Neural progenitor cell (in vitro differentiated cells): ENCODE results near the gene UCMA. TPM values are rescaled to one million over a fixed set of nuclear protein-coding genes. Genes with fewer than 3 reads are reported as not detected.

Experiments used
- DNase-seq: peaks from one replicate; pipeline ENCODE4 v3.0.0-alpha.2; 2016; ENCODE audit warnings: low spot score
- H2AFZ ChIP-seq: fragments of 200-600 bp; sonication (generic); replicated peaks from 2 replicates; pipeline ENCODE4 v1.6.1; 2016; ENCODE audit warnings: antibody characterized with exemption
- H3F3A ChIP-seq: fragments of 200-600 bp; sonication (generic); 2 replicates; pipeline ENCODE4 v1.6.1; 2016; ENCODE audit warnings: antibody characterized with exemption, low read depth
- H3K27ac ChIP-seq: fragments of 200-600 bp; sonication (generic); 2 replicates; pipeline ENCODE4 v1.5.1; 2016; ENCODE audit warnings: mild to moderate bottlenecking
- H3K27me3 ChIP-seq: fragments of 200-600 bp; sonication (generic); 2 replicates; pipeline ENCODE4 v1.6.1; 2016; ENCODE audit warnings: mild to moderate bottlenecking, moderate library complexity
- H3K36me3 ChIP-seq: fragments of 200-600 bp; sonication (generic); 2 replicates; pipeline ENCODE4 v1.5.1; 2016
- H3K4me1 ChIP-seq: fragments of 200-600 bp; sonication (generic); 2 replicates; pipeline ENCODE4 v1.6.1; 2016; ENCODE audit warnings: mixed run types
- H3K4me2 ChIP-seq: fragments of 200-600 bp; sonication (generic); 2 replicates; pipeline ENCODE4 v1.6.1; 2016
- H3K4me3 ChIP-seq: fragments of 200-600 bp; sonication (generic); 2 replicates; pipeline ENCODE4 v1.5.1; 2016
- H3K79me2 ChIP-seq: fragments of 200-600 bp; sonication (generic); 2 replicates; pipeline ENCODE4 v1.6.1; 2016; ENCODE audit warnings: low read depth
- H3K9ac ChIP-seq: fragments of 200-600 bp; sonication (generic); 2 replicates; pipeline ENCODE4 v1.6.1; 2016
- H3K9me3 ChIP-seq: fragments of 200-600 bp; sonication (generic); 2 replicates; pipeline ENCODE4 v1.5.1; 2016; ENCODE audit warnings: low read depth
- H4K20me1 ChIP-seq: fragments of 200-600 bp; sonication (generic); 2 replicates; pipeline ENCODE4 v1.6.1; 2016; ENCODE audit warnings: low read depth
- H3K27ac Mint-ChIP-seq: 3 replicates; pipeline ENCODE4 v1.8.0; 2021; ENCODE audit warnings: mixed read lengths
- H3K27me3 Mint-ChIP-seq: 2 replicates; pipeline ENCODE4 v1.8.0; 2022; ENCODE audit warnings: low read depth, mild to moderate bottlenecking, inconsistent platforms, moderate library complexity, mixed read lengths; ENCODE audit not compliant: insufficient read depth
- H3K36me3 Mint-ChIP-seq: 3 replicates; pipeline ENCODE4 v1.8.0; 2021; ENCODE audit warnings: mixed read lengths
- H3K4me1 Mint-ChIP-seq: 3 replicates; pipeline ENCODE4 v1.8.0; 2021; ENCODE audit warnings: mixed read lengths
- H3K4me3 Mint-ChIP-seq: 3 replicates; pipeline ENCODE4 v1.8.0; 2021; ENCODE audit warnings: mild to moderate bottlenecking, moderate library complexity, mixed read lengths
- H3K9me3 Mint-ChIP-seq: 3 replicates; pipeline ENCODE4 v1.8.0; 2020; ENCODE audit warnings: mixed read lengths
- EZH2 ChIP-seq: fragments of 200-600 bp; sonication (generic); IDR thresholded peaks from 2 replicates; pipeline ENCODE4 v1.6.1; 2017; ENCODE audit warnings: antibody characterized with exemption, mild to moderate bottlenecking, moderate library complexity
- EZH2phosphoT487 ChIP-seq: fragments of 200-600 bp; sonication (generic); IDR thresholded peaks from 2 replicates; pipeline ENCODE4 v1.6.1; 2017; ENCODE audit warnings: antibody characterized with exemption
- total RNA-seq: library from RNA; depleted of rRNA; stranded (reverse); fragments of >200 nt; gene quantifications from 2 replicates; pipeline ENCODE4 v1.2.3, GENCODE V29; 2015; ENCODE audit warnings: low replicate concordance
- TF ChIP-seq, protein P1 (sequence below): fragments of 200-600 bp; sonication (generic); IDR thresholded peaks from 2 replicates; pipeline ENCODE4 v1.5.1; 2017; ENCODE audit warnings: antibody characterized with exemption, mild to moderate bottlenecking

Gene UCMA
- total RNA-seq, 1 donor from 2014 or later = not detected

DNA sequence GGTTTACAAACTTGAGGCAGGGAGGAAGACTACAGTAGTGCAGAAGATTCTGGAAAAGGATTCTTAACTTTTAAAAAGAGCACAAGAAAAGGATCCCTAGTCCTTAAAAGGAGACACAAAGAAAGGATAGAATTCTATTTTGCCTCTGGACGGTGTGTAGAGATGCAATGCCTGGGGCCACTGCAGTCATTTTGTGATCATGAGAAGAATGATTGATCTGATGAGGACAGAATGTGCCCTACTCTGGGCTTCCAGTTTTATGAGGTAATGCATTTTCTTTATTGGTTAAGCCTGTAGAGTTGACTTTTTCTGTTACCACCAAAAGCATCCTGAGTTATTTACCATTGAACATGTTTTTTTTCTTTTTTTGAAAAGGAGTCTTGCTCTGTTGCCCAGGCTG, 28.3 kb upstream of the UCMA start:
- no peak overlapping the region for H3K9ac ChIP-seq
- peaks cover 15% of the 10 kb centered on the region for H3K9me3 Mint-ChIP-seq

DNA sequence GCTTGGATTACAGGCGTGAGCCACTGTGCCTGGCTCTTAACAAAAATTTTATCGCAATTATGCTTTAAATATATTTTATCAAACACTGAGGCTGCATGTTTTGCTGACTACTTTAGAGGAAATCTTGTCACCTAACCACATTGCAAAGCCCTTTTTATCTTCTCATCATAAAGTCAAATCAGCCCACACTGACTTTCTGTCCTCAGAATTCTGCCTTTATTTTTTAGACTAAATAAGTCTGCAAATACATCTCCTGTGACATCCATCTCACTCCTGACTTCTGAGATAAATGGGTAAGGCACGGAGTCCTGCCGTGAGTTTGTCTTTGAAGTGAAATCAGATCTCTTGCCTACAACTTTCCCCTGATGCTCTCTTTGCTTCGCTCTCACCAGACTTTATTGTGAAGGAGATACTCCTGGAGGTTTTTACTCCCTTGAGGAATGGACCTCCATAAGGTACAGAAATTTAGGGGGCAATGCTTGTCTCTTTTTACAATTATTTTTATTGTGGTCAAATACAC, 23.5 kb upstream of the UCMA start:
- TF ChIP-seq, protein P1, sequence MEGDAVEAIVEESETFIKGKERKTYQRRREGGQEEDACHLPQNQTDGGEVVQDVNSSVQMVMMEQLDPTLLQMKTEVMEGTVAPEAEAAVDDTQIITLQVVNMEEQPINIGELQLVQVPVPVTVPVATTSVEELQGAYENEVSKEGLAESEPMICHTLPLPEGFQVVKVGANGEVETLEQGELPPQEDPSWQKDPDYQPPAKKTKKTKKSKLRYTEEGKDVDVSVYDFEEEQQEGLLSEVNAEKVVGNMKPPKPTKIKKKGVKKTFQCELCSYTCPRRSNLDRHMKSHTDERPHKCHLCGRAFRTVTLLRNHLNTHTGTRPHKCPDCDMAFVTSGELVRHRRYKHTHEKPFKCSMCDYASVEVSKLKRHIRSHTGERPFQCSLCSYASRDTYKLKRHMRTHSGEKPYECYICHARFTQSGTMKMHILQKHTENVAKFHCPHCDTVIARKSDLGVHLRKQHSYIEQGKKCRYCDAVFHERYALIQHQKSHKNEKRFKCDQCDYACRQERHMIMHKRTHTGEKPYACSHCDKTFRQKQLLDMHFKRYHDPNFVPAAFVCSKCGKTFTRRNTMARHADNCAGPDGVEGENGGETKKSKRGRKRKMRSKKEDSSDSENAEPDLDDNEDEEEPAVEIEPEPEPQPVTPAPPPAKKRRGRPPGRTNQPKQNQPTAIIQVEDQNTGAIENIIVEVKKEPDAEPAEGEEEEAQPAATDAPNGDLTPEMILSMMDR = no peak
- TF ChIP-seq EZH2 = no peak
- no peak for TF ChIP-seq EZH2phosphoT487
- no peak overlapping the region for H3K9ac ChIP-seq
- no peak for DNase-seq
- H3K4me1 ChIP-seq = no peaks in the 10 kb centered on the region
- H4K20me1 ChIP-seq = no peaks in the 10 kb centered on the region
- no peak overlapping the region for H3K27ac ChIP-seq
- H3F3A ChIP-seq = no peaks in the 10 kb centered on the region
- H3K79me2 ChIP-seq = no peaks in the 10 kb centered on the region
- no peak overlapping the region for H2AFZ ChIP-seq
- Mint-ChIP-seq H3K27ac (peak overlapping the region; percentile 52), H3K9me3 (peaks cover 15% of the 10 kb centered on the region), H3K36me3 (peaks cover 2% of the 10 kb centered on the region), H3K4me3 (no peak overlapping the region), H3K27me3 (peaks cover 2% of the 10 kb centered on the region), H3K4me1 (peaks cover 5% of the 10 kb centered on the region)
- no peak overlapping the region for H3K4me3 ChIP-seq
- H3K36me3 ChIP-seq = no peaks in the 10 kb centered on the region
- H3K9me3 ChIP-seq = no peaks in the 10 kb centered on the region
- H3K27me3 ChIP-seq = no peaks in the 10 kb centered on the region
- no peak overlapping the region for H3K4me2 ChIP-seq

More for the DNA sequence above, 28.3 kb upstream of the UCMA start:
- Histone ChIP-seq H4K20me1 (no peaks in the 10 kb centered on the region), H3F3A (peaks cover under 1% of the 10 kb centered on the region), H3K27ac (no peak overlapping the region), H3K36me3 (no peaks in the 10 kb centered on the region), H2AFZ (no peak overlapping the region), H3K9me3 (no peaks in the 10 kb centered on the region), H3K4me1 (no peaks in the 10 kb centered on the region), H3K79me2 (no peaks in the 10 kb centered on the region), H3K4me2 (no peak overlapping the region), H3K4me3 (no peak overlapping the region), H3K27me3 (no peaks in the 10 kb centered on the region)
- H3K36me3 Mint-ChIP-seq = peaks cover 2% of the 10 kb centered on the region
- H3K4me3 Mint-ChIP-seq = no peak overlapping the region
- no peak overlapping the region for H3K27ac Mint-ChIP-seq
- TF ChIP-seq EZH2phosphoT487 (no peak), EZH2 (no peak)
- TF ChIP-seq, protein P1 = no peak
- H3K27me3 Mint-ChIP-seq = peaks cover 2% of the 10 kb centered on the region
- DNase-seq = no peak
- peaks cover 5% of the 10 kb centered on the region for H3K4me1 Mint-ChIP-seq

DNA sequence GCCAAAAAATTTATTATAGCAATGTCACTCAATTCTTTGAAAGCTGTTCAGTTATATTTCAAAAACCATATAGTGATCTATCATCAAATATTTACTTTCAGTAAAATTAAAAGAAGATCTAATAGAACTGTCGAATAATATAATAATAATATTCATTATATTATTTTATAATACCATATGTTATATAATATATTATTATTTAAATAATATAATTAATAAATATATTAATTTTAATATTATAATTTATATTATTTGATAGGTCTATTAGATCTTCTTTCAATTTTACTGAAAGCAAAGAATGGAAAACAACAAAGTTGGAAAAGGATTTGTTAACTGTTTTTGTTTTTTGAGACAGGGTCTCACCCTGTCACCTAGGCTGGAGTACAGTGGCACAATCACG, 22.5 kb upstream of the UCMA start:
- no peak for DNase-seq
- peaks cover 2% of the 10 kb centered on the region for H3K36me3 Mint-ChIP-seq
- no peak overlapping the region for H3K4me3 ChIP-seq
- H3K9me3 ChIP-seq = no peaks in the 10 kb centered on the region
- no peaks in the 10 kb centered on the region for H3K4me1 ChIP-seq
- peaks cover 12% of the 10 kb centered on the region for H3K9me3 Mint-ChIP-seq
- peaks cover 5% of the 10 kb centered on the region for H3K4me1 Mint-ChIP-seq
- no peak overlapping the region for H3K27ac ChIP-seq
- H3K79me2 ChIP-seq = no peaks in the 10 kb centered on the region
- no peaks in the 10 kb centered on the region for H4K20me1 ChIP-seq
- no peaks in the 10 kb centered on the region for H3K27me3 ChIP-seq
- no peak overlapping the region for H3K4me2 ChIP-seq
- H3F3A ChIP-seq = no peaks in the 10 kb centered on the region
- H3K4me3 Mint-ChIP-seq = no peak overlapping the region
- no peaks in the 10 kb centered on the region for H3K36me3 ChIP-seq
- H3K27ac Mint-ChIP-seq = no peak overlapping the region
- TF ChIP-seq, protein P1 = no peak
- TF ChIP-seq EZH2phosphoT487 (no peak), EZH2 (no peak)
- no peak overlapping the region for H3K9ac ChIP-seq
- peaks cover 2% of the 10 kb centered on the region for H3K27me3 Mint-ChIP-seq
- no peak overlapping the region for H2AFZ ChIP-seq
